ENCODE results near the gene DGKD. TPM values are rescaled to one million over a fixed set of nuclear protein-coding genes. Genes with fewer than 3 reads are reported as not detected.

The DGKD gene
- polyA plus RNA-seq, 1 experiment = 10.8 TPM

DNA sequence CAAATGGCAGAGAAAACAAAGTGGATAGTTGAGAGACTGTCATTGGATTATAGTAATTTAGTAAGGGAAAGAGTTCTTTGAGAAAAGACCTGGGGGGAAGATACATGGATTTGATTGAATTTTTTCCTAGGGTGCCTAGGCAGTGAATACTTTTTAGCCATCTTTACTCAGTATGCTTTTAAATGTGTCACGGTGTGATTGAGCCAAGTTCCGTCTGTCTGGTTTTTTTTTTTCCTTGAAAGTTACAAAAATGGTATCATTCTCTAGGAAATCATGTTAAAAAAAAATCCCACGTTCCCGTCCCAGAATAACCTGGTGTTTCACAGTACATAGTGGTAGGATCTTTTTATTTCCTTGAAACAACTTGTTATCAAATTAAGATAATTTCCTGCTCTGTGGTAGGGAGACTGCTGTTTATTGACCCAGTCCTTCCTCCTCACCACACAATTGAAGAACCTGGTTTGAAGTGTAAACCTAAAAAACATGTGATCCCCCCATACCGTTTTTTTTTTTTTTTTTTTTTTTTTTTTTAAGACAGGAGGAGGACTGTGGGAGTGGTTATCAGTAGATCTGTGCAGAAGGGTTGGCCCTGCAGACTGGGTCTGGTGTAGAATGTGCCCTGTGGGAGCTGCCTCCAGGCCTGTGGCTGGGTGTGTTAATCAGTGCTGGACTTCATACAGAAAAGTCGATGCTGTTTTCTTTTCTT lies 55.1 kb downstream of the DGKD start:
- POLR2A ChIA-PET = no interaction called here
- no peak overlapping the region for H3K27ac ChIP-seq (ENCODE audit: low read depth, low read length)
- TF ChIP-seq, protein P1, sequence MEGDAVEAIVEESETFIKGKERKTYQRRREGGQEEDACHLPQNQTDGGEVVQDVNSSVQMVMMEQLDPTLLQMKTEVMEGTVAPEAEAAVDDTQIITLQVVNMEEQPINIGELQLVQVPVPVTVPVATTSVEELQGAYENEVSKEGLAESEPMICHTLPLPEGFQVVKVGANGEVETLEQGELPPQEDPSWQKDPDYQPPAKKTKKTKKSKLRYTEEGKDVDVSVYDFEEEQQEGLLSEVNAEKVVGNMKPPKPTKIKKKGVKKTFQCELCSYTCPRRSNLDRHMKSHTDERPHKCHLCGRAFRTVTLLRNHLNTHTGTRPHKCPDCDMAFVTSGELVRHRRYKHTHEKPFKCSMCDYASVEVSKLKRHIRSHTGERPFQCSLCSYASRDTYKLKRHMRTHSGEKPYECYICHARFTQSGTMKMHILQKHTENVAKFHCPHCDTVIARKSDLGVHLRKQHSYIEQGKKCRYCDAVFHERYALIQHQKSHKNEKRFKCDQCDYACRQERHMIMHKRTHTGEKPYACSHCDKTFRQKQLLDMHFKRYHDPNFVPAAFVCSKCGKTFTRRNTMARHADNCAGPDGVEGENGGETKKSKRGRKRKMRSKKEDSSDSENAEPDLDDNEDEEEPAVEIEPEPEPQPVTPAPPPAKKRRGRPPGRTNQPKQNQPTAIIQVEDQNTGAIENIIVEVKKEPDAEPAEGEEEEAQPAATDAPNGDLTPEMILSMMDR (IDR thresholded peaks at IDR 0.05; ENCODE audit: low read depth, low read length) = no peak
- no peaks in the 10 kb centered on the region for H3K27me3 ChIP-seq (ENCODE audit: control insufficient read depth, insufficient read depth, low read length)
- peaks cover 6% of the 10 kb centered on the region; the same call in 1 of the 2 replicates for H3K9me3 ChIP-seq (ENCODE audit: control insufficient read depth, insufficient read depth, low read length)
- CTCF ChIA-PET = no interaction called here
- DNase-seq (ENCODE audit: low read depth, low spot score) = no peak
- no peak overlapping the region for H3K4me3 ChIP-seq (ENCODE audit: low read depth, low read length)

GRCh38 chr2:233410196-233410760 lies 56.0 kb downstream of the DGKD start:
- Histone ChIP-seq H3K27me3 (ENCODE audit: control insufficient read depth, insufficient read depth, low read length) (no peaks in the 10 kb centered on the region), H3K9me3 (ENCODE audit: control insufficient read depth, insufficient read depth, low read length) (peaks cover 6% of the 10 kb centered on the region; the same call in 1 of the 2 replicates), H3K27ac (ENCODE audit: low read depth, low read length) (no peak overlapping the region), H3K4me3 (ENCODE audit: low read depth, low read length) (no peak overlapping the region)
- CTCF ChIA-PET = interaction anchor here (0.6 kb wide), 1 partner anchor 80 kb away, joined by 4 read pairs; no protein-coding TSS in a partner anchor
- POLR2A ChIA-PET = no interaction called here
- no peak for DNase-seq (ENCODE audit: low read depth, low spot score)
- TF ChIP-seq, protein P1 (IDR thresholded peaks at IDR 0.05; ENCODE audit: low read depth, low read length) = no peak

- peaks cover 6% of the 10 kb centered on the region; the same call in 1 of the 2 replicates for H3K9me3 ChIP-seq (ENCODE audit: control insufficient read depth, insufficient read depth, low read length)
- no peak overlapping the region for H3K4me3 ChIP-seq (ENCODE audit: low read depth, low read length)
- ChIA-PET CTCF (no interaction called here), POLR2A (no interaction called here)
- H3K27ac ChIP-seq (ENCODE audit: low read depth, low read length) = no peak overlapping the region
- TF ChIP-seq, protein P1 (IDR thresholded peaks at IDR 0.05; ENCODE audit: low read depth, low read length) = no peak
- H3K27me3 ChIP-seq (ENCODE audit: control insufficient read depth, insufficient read depth, low read length) = no peaks in the 10 kb centered on the region
- no peak for DNase-seq (ENCODE audit: low read depth, low spot score)
Observed at GRCh38 chr2:233411162-233411561, 56.9 kb downstream of the DGKD start.

GRCh38 chr2:233412405-233412804 lies 58.1 kb downstream of the DGKD start:
- TF ChIP-seq, protein P1 (IDR thresholded peaks at IDR 0.05; ENCODE audit: low read depth, low read length) = no peak
- Histone ChIP-seq H3K4me3 (ENCODE audit: low read depth, low read length) (no peak overlapping the region), H3K27ac (ENCODE audit: low read depth, low read length) (no peak overlapping the region), H3K27me3 (ENCODE audit: control insufficient read depth, insufficient read depth, low read length) (no peaks in the 10 kb centered on the region), H3K9me3 (ENCODE audit: control insufficient read depth, insufficient read depth, low read length) (peaks cover 6% of the 10 kb centered on the region; the same call in 1 of the 2 replicates)
- ChIA-PET CTCF (interaction anchor here (0.9 to 1.4 kb wide), 2 partner anchors 8 to 31 kb away, joined by 4 to 5 read pairs; no protein-coding TSS in a partner anchor), POLR2A (no interaction called here)
- no peak for DNase-seq (ENCODE audit: low read depth, low spot score)

DNA sequence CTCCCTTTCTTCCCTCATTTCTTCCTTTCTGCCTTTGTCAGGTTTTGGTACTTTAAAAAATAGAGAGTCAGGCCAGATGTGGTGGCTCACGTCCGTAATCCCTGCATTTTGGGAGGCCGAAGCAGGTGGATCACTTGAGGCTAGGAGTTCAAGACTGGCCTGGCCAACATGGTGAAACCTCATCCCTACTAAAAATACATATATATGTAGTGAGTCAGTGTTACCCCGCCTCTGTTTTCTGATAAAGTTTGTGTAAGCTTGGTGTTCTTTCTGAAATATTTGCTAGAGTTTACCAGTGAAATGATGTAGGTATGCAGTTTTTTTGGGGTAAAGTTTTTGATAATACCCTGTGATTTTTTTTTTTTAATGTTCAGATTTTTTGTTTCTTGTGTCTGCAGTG lies 58.8 kb downstream of the DGKD start:
- ChIA-PET CTCF (interaction anchor here (1.4 kb wide), 1 partner anchor 9 kb away, joined by 5 read pairs; no protein-coding TSS in a partner anchor), POLR2A (no interaction called here)
- Histone ChIP-seq H3K27me3 (ENCODE audit: control insufficient read depth, insufficient read depth, low read length) (no peaks in the 10 kb centered on the region), H3K4me3 (ENCODE audit: low read depth, low read length) (no peak overlapping the region), H3K27ac (ENCODE audit: low read depth, low read length) (no peak overlapping the region), H3K9me3 (ENCODE audit: control insufficient read depth, insufficient read depth, low read length) (peaks cover 6% of the 10 kb centered on the region; the same call in 1 of the 2 replicates)
- TF ChIP-seq, protein P1 (IDR thresholded peaks at IDR 0.05; ENCODE audit: low read depth, low read length) = no peak
- DNase-seq (ENCODE audit: low read depth, low spot score) = no peak

Data from AG04450 (cell line).